Measurements from ENCODE around the gene WBP2NL.

WBP2NL gene

GRCh38 chr22:41982865-41983264, 15.7 kb upstream of the WBP2NL start:
- no peak for DNase-seq (ENCODE audit: low read depth in 1 of 2, low spot score in 1 of 2)
- Histone ChIP-seq H3K27ac (replicated peaks) (0 out of 2 replicates have a peak overlapping the region, but pooled peaks have one; percentile 3), H3K4me3 (replicated peaks; ENCODE audit: insufficient read depth, low read length) (no peak overlapping the region), H3K27me3 (ENCODE audit: insufficient read depth, poor library complexity, severe bottlenecking) (peaks cover 4% of the 10 kb centered on the region)
- TF ChIP-seq SPI1 (IDR thresholded peaks at IDR 0.05; ENCODE audit: borderline replicate concordance, low read depth) (no peak), REST (IDR thresholded peaks at IDR 0.05; ENCODE audit: insufficient replicate concordance, low read depth) (no peak), CTCF (IDR thresholded peaks at IDR 0.05; ENCODE audit: insufficient read depth, low read length) (no peak), POLR2AphosphoS5 (IDR thresholded peaks at IDR 0.05; ENCODE audit: low read depth) (no peak), GABPA (IDR thresholded peaks at IDR 0.05; ENCODE audit: low read depth) (no peak)

GRCh38 chr22:41983513-41984405, 14.8 kb upstream of the WBP2NL start:
- Histone ChIP-seq H3K27ac (replicated peaks) (0 out of 2 replicates have a peak overlapping the region, but pooled peaks have one; percentile 3), H3K27me3 (ENCODE audit: insufficient read depth, poor library complexity, severe bottlenecking) (no peaks in the 10 kb centered on the region), H3K4me3 (replicated peaks; ENCODE audit: insufficient read depth, low read length) (no peak overlapping the region)
- DNase-seq (ENCODE audit: low read depth in 1 of 2, low spot score in 1 of 2): peak; percentile 76 to 79
- TF ChIP-seq SPI1 (IDR thresholded peaks at IDR 0.05; ENCODE audit: borderline replicate concordance, low read depth) (peak; percentile 62; the same call in 1 of the 2 replicates), CTCF (IDR thresholded peaks at IDR 0.05; ENCODE audit: insufficient read depth, low read length) (no peak)

GRCh38 chr22:41987276-41987675, 11.3 kb upstream of the WBP2NL start:
- no peak overlapping the region for H3K27ac ChIP-seq (replicated peaks)
- TF ChIP-seq CTCF (IDR thresholded peaks at IDR 0.05; ENCODE audit: insufficient read depth, low read length) (no peak), SPI1 (IDR thresholded peaks at IDR 0.05; ENCODE audit: borderline replicate concordance, low read depth) (no peak), POLR2AphosphoS5 (IDR thresholded peaks at IDR 0.05; ENCODE audit: low read depth) (no peak), GABPA (IDR thresholded peaks at IDR 0.05; ENCODE audit: low read depth) (no peak), REST (IDR thresholded peaks at IDR 0.05; ENCODE audit: insufficient replicate concordance, low read depth) (no peak)
- H3K4me3 ChIP-seq (replicated peaks; ENCODE audit: insufficient read depth, low read length): no peak overlapping the region
- no peak for DNase-seq (ENCODE audit: low read depth in 1 of 2, low spot score in 1 of 2)
- no peaks in the 10 kb centered on the region for H3K27me3 ChIP-seq (ENCODE audit: insufficient read depth, poor library complexity, severe bottlenecking)
